Raji (cell line): ENCODE data around the gene ATG12.
A peak's percentile ranks its signal among the peaks of the same experiment; 100 is the strongest.

ENCODE experiments used
- POLR2A ChIP-seq: IDR thresholded peaks from 2 replicates; pipeline ENCODE4 v1.6.1; 2011; ENCODE audit warnings: low read depth, low read length, control low read depth; ENCODE audit not compliant: insufficient read depth

ATG12 gene

DNA sequence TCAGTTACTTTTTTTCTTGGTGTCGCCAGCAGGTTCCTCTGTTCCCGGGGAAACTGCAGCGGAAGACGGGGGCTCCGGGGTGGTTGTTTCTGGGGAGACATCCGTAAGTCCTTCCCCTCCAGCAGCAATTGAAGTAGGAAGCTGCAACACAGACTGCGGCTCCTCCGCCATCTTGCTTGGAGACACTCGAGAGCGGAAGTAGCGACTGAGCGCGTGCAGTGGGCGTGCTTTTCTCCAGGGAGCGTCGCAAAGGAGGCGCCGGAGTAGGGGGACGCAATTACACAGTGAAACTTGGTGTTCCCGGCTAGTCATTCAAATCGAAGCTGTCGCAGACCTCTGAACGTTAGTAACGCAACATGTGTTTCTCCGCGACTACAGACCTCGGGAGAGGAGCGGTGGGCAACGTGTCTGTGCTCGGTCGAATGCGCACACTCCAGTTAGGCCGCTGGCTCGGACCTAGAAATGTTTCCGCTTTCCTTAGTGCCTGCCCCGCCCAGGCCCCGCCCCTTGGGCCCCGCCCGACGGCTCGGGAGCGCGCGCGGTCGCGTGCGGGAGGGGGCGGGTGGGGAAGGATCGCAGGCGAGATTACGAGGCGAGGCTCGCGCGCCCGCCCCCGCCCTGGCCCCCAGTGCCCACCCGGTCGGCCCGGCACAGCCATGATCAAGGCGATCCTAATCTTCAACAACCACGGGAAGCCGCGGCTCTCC, at the start of gene ATG12, which contains the start of gene AP3S1:
Gene ATG12, minus strand, starts transcription at position 184 of the 707 bp plus-strand sequence. Its CDS starts 13 bp downstream, at position 171.
Gene AP3S1, plus strand, starts transcription at position 554 of the 707 bp plus-strand sequence. Its CDS starts 103 bp downstream, at position 657.
- TF ChIP-seq POLR2A: peak; percentile 89

DNA sequence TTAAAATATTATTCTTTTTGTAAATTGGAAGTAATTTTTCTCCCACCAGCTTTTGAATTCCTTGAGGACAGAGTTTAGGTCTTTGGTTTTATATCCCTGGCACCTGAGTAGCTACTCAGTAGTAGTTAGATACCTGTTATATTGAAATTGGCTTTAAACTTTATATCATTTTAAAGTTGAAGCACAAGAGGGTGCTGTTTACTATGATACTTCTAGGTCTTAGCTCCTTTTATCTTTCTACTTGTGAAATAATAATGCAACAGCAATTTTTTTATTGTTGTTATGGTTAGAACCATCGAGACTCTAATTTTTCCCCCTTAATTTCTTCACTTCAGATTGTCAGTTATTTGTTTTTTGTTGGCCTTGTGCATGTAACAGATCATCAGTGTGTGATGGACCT, 46.7 kb upstream of the ATG12 start:
- no peak for TF ChIP-seq POLR2A

DNA sequence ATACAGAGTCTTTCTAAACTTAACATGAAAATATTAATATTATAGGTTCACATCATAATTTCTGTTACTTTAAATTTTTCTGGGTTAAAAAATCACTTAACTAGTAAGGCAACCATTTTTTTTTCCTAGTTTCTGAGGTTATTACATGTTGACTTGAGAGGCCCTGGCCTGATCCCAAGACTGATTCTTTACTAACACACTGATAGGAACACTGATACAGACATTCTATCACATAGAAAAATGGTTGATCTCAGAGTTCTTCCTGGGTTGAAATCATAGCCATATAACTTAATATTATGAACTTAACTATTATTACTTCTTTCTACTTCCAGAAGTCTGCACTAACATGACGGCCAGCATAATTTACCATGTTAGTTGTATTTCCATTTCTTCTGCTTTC, 43.3 kb upstream of the ATG12 start:
- no peak for TF ChIP-seq POLR2A

- no peak for TF ChIP-seq POLR2A
These were observed 34.1 kb upstream of the ATG12 start for GRCh38 chr5:115875447-115875846.

DNA sequence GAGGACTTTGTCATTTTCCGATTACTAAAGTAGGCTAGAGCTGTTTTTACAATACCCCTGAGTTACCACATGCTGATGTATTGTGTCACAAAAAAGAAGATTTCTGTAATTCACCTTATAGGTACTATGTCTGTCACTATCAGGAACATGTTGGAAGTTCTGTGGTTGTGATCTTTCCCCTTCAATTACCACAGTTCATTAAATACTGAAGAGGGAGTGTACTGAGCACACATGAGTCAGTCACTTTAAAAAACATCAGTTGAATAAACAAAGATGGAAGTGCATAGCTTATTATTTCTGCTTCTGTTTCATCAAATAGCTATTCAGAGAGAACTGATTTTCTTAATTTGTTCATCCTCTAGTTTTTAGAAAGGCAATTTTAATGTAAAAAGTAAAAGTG, 32.0 kb upstream of the ATG12 start:
- no peak for TF ChIP-seq POLR2A

DNA sequence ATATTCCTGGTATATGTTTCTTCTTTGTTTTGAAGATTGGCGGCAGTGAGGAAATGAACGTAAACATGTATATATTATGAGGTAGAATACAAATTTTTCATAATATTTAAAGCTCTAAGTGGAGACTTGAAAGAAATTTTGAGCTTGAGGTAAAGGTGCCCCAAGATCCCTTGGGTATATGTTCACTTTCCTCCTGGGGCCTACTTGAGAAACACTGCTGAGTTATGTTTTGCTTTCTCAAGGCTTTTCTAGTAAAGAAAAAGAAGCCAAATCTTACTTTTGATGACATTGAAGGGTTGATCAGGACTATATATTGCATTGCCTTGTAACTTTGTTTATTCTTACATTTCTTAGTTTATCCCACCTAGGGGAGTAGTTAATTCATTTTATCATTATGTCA, 31.1 kb upstream of the ATG12 start:
- no peak for TF ChIP-seq POLR2A

DNA sequence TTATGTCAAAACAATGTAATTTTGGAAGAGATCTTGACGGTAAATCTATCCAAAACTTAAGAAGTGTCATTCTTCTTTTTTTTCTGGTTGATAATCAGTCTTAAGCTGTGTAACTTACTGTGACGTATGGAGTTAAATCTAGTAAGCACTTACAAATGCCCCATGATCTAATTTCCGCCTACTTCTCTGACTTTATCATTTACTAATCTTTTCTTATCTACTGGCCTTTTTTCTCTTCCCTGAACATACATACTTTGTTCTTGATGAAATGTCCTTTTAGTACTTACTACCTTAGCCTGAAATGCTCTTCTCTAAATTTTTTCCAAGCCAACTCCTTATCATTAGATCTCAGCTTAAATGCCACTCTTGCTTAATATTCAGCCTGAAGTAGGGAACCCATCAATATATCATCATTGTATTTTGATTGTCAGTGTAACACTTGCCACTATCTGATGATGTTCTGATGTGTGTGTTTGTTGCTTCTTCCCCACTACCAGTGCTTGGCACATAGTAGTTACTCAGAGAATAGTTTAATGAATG, 28.0 kb upstream of the ATG12 start:
- TF ChIP-seq POLR2A: no peak

DNA sequence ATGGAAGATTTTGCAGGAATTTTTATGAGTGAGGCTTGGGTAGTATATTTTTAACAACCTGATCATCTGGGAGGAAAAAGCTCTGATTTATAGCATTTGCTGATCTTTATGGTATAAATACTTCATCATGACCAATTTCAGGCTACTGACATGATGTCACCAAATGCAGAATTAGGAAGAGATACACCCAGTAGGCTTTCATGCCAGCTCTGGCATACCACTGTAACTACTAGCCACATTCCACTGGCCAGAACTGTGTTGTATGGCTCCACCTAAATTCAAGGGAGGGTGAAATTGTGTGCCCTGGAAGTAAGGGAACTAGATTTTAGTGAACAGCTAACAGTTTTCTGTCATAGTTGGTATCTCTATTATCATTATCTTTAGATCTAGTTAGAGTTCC, 18.0 kb upstream of the ATG12 start:
- no peak for TF ChIP-seq POLR2A

DNA sequence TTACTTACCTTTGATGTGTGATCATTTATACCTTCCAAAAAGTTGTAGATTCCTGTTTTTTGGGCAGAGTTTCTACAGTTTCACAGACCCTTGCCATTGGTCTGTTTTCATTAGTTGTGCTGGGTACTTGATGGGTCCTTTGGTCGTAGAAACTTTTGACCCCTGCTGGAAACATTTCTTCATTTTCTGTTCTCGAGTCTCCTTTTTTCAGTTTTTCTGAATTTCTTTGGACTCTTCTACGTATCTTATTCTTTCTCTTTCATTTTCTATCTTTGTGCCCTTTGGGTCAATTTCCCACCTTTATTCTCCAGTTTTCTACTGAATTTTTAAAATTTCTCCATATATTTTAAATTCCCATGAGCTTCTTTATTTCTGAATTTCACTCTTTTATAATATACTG, 17.0 kb upstream of the ATG12 start:
- TF ChIP-seq POLR2A: no peak

GRCh38 chr5:115857626-115858349, 16.4 kb upstream of the ATG12 start:
- no peak for TF ChIP-seq POLR2A

DNA sequence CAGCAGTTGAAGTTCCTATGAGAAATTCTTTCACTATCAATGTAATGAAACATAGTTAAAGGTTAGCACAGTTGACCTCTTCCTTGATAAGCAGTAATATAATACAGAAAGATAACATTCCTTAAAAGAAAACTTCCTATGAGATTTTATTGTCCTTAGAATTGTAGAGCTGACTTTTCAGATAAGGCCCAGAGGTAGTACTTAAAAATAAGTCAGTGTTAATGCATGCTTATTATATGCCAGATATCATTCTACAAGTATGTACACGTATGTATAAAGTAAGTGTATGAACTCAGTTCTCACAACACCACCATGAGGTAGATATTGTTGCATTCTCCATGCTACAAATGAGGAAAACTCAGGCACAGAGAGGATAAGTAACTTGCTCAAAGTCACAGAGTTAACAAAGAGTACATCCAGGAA, 15.7 kb upstream of the ATG12 start:
- TF ChIP-seq POLR2A: no peak

- TF ChIP-seq POLR2A: no peak
These were observed 14.6 kb upstream of the ATG12 start for GRCh38 chr5:115855959-115856358.

GRCh38 chr5:115854139-115854538, 12.8 kb upstream of the ATG12 start:
- TF ChIP-seq POLR2A: no peak

DNA sequence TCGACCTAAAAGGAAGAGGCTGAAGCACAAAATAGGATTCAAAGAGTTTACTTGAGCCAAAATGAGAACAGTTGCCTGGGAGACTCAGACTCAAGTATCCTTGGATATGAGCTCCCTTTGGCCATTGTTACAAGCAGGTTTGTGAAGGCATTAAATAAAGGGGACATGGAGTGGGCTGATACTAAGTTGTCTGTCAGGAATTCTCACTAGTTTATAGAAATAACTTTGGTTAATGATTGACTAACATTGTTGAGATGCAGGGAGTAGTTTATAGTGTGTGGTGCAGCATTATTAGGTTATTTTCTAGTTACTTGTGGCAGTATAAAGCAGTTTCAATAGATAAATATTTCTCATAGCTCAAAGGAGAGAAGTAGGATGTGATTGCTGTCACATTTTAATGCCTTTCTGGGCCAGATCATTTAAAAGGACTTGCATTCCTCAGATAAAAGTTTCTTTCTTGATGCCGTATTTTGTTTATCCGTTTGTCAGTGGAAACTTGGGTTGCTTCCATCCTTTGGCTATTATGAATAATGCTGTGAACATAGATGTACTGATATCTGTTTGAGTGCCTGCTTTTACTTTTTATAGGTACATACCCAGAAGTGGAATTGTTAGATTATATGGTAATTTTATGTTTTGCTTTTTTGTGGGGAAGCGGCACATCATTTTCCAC, 9.5 kb upstream of the ATG12 start:
- no peak for TF ChIP-seq POLR2A

DNA sequence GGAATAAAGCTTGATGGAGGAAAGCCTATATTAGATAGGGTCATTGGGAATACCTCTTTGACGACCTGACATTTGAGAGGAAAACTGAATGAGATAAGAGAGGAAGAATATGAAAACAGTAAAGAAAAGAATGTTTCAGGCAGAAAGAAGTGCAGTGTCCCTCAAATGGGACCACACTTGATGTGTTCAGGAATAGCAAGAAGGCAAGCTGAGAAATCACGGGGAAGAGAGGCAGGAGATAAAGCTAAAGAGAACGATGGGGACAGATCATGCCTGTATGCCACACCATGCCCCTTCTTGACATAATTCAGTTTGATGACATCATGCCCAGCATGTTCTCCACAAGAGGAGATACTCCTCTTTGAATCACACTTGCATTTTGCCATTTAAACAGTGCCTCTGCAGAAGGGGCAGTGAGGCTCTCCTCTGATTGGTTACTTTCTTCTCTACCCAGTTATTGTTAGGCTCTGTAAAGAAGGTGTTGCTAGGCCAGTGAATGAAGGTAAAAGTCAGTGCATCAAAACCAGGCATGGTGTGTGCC, 8.0 kb upstream of the ATG12 start:
- TF ChIP-seq POLR2A: no peak
